H1 (cell line): ENCODE results near the gene GINS2. TPM values are rescaled to one million over a fixed set of nuclear protein-coding genes. Genes with fewer than 3 reads are reported as not detected.

Experiments used
- EGR1 ChIP-seq: IDR thresholded peaks from 2 replicates; pipeline ENCODE4 v1.6.1; 2011; ENCODE audit warnings: low read depth, low read length, borderline replicate concordance
- HDAC6 ChIP-seq: IDR thresholded peaks from one replicate; pipeline ENCODE4 v1.7.1; 2012; ENCODE audit warnings: low read depth, mild to moderate bottlenecking, inconsistent platforms, low read length, moderate library complexity
- polyA plus RNA-seq, 7 experiments: library from polyadenylated mRNA; depleted of rRNA in 3 of 7; stranded (reverse) in 5 of 7; unstranded in 2 of 7; fragments of >200 nt in 5 of 7; fragments of 200-250 nt in 2 of 7; gene quantifications; 1 replicate in 5 of 7; 2 replicates in 1 of 7; 4 replicates in 1 of 7; pipeline versions ENCODE4 v1.2.1 to v1.2.3, GENCODE V29; 2011 to 2013; ENCODE audit warnings: missing spikeins in 2 of 7, mixed read lengths in 2 of 7
- total RNA-seq: library from RNA; stranded (reverse); fragmentation: NEBNext Ultra II Directional; extraction: Animal tissue kit (Norgen Biotek cat#: 25700); gene quantifications from 2 replicates; pipeline ENCODE4 v1.2.1, GENCODE V29; 2021

GINS2 gene
- total and polyA plus RNA-seq, 2 of the 8 experiments (the other 6 are each of a cell fraction or from before 2014, with no cell fraction given), result 29.4 to 59.1 TPM

DNA sequence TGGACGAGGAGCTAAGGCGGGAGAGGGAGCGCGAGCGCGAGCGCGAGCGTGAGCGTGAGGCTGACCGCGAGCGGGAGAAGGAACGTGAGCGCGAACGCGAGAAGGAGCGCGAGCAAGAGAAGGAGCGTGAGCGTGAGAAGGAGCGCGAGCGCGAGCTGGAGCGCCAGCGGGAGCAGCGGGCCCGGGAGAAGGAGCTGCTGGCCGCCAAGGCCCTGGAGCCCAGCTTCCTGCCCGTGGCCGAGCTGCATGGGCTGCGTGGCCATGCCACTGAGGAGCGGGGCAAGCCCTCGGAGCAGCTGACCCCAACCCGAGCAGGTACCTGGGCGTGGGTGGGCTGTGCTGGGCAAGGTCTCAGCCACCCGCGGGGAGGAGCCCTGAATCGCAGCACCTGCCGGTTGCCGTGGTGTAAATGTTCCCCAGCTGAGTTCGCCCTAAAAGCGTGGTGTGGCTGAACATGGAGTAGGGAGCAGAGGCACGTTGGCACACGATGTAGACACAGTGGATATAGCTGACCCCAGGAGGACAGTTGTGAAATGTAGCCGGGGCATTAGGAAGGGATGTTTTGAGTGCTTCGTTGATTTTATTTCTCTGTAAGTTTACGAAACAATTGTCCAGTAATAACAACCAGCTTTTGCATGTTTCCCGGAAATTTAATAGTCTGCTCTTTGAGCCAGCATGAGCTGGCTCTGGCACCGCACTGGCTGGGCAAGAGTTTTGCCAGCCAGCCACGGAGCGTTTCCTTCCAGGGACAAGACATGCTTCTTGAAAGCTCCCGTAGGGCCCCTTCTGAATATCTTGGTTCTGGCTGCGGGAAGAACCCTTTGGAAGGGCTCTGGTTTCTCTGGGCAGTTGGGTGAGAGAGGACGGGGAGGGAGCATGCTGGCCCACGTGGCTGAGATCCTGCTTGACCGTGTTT lies 32.1 kb downstream of the GINS2 start (continued):
- TF ChIP-seq EGR1, result no peak
- TF ChIP-seq HDAC6, result no peak
